NCI-H1092 treated with DMSO at 0.1 percent for 48 hours (cell line): ENCODE measurements around the gene MAGI2.

Source experiments
- DNase-seq: peaks from one replicate; lab custom pipeline; 2025; lab: John Stamatoyannopoulos, UW

The MAGI2 gene

DNA sequence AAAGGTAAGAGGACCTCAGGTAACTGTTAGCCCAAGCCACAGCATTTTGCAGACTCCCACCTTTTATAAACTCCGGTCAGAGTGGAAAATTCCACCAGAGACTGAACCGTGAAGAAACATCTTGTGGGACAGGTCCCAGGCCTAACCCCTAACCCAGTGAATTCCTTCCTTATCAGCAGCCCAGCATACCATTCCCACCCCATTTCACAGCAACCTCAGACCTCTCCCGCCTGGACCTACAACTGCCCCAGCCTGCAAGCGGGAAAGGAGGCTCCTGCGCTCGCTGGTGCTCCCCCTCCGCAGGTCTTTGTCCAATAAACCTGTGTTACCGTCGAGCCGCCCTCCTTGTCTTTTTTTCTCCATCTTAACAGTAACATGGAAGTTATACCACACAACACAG is 736.6 kb downstream of the MAGI2 start:
- no peak for DNase-seq

DNA sequence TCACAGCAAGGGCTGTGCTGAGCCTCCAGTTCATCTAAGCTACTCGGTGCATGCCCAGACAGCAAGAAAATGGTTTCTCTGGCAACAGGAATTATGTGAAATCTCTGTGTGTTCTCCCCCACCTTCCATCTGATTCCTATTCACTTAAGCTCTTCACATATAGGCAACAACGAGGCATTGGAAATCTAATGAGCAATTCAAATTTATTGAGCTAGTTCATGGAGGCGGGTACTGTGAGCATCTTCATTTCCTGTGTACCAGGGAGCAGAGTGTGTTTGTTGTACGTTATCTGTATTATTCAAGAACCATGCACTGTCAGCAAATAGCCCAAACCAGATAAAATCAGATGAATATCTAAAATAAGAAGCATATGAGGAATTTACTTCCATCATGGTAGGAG is 739.1 kb downstream of the MAGI2 start:
- no peak for DNase-seq

DNA sequence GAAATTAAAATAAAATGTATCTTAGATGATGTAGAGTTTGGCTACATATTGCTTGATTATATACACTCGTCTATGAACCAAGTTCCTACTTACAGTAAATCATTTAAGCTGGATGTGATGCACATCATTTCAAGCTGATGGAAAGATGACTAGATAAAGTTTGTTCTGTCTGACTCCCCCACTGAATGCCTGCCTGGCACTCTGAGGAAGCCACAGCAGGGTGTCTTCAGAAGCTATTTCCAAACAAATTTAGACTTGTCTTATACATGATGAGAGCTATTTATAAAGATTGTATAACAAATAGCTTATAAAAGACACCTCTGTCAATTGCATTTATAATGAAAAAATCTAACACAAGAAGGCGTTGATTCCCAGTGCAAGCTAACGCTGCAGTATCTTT is 741.4 kb downstream of the MAGI2 start:
- DNase-seq, result no peak

DNA sequence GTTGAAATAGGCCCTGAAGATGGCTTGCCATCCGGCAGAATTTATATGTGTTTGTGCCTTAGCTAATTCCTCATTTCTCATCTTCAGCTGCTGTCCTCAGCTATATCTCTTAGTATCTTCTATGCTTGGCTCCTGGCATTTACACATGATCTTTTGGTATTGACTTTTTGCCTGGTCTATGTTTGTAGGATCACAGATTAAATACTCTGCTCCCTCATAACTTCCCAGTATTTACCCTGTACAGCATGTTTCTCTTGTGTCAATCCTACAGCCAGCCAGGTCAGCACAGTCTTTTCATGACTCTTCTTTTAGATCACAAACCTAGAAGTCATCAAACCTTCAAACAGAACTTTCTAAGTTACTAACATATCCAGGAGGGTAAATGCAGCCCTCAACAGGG is 743.8 kb downstream of the MAGI2 start:
- no peak for DNase-seq

DNA sequence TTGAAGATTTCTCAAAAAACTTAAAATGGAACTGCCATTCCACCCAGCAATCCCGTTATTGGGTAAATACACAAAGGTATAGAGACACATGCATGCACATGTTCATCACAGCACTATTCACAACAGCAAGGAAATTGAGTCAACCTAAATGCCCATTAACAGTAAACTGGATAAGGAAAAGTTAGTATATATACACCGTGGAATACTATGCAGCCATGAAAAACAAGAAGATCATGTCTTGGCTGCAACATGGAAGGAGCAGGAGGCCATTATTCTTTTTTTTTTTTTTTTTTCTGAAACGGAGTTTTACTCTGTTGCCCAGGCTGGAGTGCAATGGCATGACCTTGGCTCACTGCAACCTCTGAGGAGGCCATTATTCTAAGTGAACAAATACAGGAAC is 749.0 kb downstream of the MAGI2 start:
- DNase-seq, result no peak

DNA sequence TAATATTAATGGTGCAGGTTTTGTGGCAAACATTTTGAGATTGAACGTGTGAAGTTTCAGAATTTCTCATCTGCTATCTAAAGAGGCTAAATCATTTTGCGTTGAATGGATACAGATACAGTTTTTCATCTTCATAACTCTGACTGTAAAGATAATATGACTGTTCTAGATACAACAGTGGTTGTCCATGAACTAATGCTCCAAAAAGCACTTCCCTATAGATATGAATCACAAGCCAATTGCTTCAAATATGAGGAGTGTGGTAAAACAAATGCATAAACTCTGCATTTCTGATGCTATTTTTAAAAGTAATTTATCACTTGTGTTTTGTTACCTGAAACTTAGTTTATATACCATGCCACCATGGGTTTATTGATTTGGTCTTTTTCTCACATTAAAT is 750.1 kb downstream of the MAGI2 start:
- no peak for DNase-seq

DNA sequence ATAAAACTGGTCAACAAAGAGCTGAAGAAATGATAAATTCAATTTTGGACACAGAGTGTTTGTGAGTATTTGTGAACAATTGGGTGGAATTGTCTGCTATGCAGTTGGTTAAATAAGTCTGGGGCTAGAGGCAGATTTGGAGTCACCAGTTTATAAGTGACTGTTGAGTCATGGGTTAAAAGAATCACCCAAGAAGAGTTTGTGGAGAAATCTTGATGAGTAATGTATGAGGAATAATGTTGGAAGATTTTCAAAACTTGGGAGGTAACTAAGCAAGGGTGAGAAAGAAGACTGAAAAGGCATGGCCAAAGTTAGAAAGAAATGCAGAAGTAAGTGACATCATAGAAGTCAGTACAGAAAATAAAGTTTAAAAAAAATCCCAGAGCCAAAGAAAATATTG is 750.7 kb downstream of the MAGI2 start:
- no peak for DNase-seq

DNA sequence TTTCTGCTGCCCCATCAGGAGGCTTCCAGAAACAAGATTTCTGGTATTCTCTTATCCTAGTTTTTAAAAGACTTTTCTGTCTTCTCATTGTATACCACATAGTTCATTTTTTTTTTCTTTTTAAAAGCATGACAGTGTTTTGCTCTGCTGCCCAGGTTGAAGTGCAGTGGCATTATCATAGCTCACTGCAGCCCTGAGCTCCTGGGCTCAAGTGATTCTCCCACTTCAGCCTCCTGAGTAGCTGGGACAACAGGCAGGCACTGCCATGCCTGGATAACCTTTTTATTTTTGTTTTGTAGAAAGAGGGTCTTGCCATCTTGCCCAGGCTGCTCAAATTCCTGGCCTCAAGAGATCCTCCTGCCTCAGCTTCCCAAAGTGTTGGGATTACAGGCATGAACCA is 757.6 kb downstream of the MAGI2 start:
- DNase-seq, result no peak

DNA sequence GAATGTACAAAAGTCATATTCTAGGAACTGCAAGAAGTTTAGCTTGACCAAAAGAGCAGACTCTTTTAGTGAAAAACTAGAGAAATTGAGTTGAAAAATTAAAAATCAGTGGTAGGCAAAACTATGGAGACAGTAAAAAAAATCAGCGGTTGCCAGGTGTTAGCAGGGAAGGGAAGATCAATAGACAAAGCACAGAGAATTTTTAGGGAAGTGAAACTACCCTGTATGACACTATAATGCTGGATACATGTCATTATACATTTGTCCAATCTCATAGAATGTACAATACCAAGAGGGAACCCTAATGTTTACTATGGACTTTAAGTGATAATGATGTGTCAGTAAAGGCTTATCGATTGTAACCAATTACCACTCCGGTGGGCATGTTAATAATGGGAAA is 761.9 kb downstream of the MAGI2 start:
- no peak for DNase-seq

DNA sequence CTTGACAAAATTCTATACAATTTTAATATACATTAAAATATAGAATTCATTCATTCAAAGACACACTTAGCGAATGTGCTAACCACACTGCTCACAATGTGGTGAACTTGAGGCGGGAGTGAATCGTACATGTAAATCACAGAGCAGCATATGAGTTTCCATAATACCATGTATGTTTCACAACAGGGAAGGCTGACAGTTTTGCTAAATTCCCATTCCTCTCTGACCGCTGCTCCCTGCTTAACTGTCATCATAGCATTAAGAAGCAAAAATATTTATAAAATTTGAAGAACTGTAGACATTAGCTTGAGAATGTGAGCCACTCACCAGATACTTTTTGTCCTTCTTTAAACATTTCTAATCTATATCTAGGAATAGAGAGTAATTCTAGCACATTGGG is 763.3 kb downstream of the MAGI2 start:
- no peak for DNase-seq

DNA sequence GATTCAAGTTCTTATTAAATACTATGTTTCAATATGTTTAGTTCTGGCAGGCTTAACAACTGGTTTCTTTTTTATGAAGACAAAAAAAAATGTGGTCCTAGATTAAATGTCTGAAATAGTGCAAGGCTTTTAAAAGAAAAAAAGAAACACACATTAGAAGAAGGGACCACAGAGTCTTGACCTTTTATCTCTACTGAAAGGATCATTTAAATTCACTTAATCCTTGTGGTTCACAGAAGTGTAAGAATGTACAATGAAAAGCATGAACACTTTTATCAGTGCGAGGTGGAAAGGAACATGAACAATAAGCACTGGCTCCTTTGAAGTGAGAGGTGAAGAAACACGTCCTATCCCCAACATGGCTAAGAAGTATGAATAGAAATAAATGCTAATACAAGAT is 765.1 kb downstream of the MAGI2 start:
- DNase-seq, result no peak

DNA sequence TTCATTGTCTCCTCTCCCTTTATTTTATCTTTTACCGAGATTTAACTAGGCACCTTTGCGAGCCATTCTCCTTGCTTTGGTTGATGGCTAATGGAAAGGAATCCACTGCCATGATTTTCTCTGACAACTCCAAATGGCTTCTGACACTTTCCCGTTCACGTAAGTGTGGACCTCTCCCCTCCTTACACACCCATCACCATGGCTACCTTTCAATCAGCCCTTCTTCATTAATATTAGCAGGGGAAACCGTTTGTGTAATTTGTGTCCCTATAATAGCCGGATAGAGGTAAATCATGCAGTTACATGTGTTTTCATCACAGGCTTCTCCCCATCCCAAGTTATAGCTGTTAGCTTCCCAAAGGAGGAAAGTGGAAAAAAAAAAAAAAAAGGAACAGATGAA is 767.3 kb downstream of the MAGI2 start:
- DNase-seq, result no peak

DNA sequence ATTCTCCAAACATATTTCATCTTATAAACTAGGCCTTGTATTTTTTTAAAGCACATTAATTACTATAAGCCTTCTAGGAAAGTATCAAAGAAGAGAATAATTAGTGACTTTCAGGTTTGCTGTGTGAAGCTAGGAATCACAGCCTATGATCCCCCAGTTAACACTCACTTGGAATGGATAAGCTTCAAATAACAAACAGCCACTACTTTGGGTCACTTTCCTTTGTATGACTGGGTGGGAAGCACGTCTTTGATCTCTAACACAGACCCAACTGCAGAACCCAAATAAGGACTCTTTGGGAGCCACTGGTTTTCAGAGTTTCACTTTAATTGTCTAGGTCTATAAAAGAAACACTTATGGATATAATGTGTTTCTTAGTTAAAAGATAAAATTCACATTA is 769.3 kb downstream of the MAGI2 start:
- no peak for DNase-seq

DNA sequence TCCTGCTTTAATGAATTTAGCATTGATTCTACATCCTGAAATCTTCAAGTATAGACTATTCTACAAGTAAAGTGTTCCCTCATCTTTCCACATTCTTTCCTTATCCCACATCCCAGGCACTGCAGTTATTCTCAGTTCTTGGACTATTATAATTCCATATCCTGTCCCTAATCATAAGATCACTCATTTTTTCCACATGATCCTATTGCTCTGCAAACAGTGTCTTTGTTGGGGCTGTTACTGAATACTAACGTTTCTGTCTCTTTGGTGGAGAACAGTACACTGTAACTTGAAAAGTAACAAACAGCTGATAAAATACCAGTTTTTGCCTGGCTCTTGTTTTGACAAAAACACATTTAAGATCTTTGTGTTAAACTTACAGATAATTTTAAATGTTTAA is 769.9 kb downstream of the MAGI2 start:
- no peak for DNase-seq

DNA sequence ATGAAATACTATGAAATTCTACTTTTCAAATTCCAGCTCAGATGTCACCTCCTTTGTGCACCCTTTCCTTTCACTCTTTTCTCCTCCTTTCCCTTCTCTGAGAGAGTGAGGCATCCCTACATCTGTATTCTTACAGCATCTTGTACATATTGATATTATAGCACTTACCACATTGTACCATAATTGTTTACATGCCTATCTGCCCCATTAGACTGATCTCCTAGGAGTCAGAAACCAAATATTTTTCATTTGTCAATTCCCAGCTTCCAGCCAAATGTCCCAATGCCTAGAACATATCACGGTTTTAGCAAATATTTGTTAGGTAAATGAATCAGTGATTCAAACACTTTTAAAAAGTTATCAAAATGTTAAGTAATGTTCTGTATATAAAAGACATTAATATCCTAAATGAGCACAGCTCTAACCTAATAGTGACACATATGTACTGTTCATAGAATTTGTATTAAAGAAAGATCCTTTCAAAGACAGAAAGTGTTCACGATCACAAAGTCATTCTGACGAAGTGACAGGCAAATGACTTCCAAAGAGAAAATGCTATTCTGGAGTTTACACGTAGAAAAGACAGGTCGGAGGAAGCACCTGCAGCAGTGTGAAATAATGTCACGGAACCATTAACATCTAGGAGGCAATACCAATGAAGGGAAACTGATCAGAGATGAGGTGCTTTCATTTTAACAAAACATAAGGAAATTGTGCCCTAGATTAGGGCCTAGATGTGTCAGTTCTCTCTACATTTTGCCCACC is 774.2 kb downstream of the MAGI2 start:
- DNase-seq, result no peak

DNA sequence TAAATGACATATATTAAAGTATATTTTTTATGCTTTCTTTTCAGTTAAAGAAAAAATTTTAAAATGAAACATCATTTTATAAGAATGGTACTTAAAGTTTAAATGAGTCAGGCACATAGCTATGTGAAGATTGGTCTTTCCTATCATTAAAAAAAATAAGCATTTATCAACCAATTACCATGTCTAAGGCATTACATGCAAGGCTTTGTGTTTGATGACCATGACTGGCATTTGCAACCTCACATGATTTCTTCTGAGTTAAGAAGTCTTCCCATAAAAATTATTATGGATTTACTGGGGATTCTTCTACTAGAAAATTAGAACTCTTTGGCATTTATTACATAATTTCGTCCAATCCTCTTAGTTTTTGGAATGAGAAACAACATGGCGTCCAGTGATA is 776.1 kb downstream of the MAGI2 start:
- DNase-seq, result no peak

DNA sequence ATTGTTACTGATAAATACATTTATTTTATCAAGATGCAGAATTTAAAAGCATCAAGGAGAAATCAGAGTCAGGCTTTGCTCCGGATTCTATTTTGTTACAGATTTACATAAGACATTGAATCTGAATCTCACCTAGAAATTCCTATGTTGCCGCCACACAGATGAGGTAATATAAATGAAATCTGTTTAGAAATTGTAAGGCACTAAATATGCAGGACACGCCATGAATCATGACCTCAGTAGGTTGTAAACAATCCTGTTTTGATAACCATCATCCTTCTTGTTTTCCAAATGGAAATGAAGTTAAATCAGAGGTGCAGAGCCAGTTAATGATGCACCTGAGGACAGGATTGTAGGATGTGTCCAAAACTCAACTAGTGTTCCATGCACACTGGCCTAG is 778.0 kb downstream of the MAGI2 start:
- DNase-seq, result no peak

DNA sequence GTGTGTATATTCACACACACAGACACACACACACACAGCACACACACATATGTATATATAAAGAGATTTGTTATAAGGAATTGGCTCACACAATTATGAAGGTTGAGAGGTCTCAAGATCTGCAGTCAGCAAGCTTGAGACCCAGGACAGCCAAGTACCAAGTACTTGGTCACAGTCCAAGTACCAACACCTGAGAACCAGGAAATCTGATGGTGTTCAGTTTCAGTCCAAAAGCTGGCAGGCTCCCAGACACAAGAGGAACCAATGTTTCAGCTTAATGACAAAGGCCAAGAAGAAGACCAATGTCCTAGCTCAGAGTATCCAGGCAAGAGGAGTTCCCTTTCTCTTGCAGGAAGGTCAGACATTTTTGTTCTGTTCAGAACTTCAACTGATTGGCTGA is 780.2 kb downstream of the MAGI2 start:
- DNase-seq, result no peak

DNA sequence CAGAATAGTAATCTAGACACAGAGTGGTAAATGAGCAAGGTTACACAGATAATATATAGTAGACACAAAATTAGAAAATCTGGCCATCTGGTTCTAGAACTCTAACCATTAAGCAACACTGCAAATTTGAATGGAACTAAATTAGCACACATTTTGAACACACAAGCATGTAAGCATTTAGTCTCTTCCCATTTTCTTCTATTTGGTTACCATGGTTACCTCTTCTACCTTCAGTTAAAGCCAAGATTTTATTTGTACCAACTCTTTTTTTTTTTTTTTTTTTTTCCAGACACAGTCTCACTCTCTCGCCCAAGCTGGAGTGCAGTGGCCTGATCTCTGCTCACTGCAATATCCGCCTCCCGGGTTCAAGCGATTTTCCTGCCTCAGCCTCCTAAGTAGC is 790.5 kb downstream of the MAGI2 start:
- no peak for DNase-seq

DNA sequence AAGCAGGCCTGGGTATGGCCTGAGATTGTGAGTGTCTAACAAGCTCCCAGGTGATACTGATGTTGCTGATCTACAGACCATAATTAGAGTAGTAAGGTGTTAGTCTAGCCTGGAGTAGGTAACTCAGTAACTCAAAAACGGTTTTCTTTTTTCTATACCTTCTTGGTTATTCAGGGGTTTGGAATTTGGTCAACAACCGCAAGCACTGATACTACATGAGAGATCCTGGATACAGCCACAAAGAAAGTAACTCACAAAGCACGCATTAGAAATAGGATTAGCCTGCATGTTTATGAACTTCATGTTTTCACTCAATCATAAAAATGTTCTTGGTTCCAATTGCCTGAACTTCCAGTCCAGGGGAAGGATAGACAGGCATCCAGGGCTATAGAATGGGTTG is 803.5 kb downstream of the MAGI2 start:
- DNase-seq, result no peak

DNA sequence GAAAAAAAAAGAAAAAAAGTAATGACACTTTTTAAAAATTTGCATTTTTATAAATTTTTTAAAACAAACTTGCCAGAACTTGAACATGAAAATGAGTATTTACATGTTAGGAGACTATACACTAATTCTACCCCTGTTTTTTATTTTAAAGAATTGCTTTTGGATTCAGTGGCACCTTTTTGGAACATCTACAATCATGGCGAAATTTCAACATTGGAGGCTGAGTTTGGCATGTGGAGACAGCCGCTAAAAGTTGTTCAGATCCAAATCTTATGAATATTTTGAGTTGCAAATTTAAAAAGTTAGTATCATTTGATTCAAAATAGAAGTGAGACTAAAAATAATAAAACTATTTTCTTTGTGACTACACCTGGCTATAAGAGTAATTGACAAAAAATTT is 804.2 kb downstream of the MAGI2 start:
- DNase-seq, result no peak

DNA sequence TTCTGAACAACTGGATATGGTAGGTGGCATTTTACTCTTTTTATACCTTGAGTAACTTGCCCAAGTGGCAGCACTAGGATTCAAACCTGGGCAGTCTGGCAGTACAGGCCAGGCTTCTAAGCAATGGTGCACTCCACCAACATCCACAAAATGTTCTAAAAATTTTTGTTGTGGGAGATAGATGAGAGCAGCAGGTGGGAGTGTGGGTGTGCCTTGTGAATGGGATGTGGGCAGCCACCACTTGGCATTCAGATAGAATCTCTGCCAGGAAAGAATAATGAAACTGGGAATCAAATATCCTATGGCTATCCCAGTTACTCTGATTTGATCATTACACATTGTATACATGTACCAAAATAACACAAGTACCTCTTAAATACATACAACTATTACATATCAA is 810.7 kb downstream of the MAGI2 start:
- DNase-seq, result no peak

DNA sequence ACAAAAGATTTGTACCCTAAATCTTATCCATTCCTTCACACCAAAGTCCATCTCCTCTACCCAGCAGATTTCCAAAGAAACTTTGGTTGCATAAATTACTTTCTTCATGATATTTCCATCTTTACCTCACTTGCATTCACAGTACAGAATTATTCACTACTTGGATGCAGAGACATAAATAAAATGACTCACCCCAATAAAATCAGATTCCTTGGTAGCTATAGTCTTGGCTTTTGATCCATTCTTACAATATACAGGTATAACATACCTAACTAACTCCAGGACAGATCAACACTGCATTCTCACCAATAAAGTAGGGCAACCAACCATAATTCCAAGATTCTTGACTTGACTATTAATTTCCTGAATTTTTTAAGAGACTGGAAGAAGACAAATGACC is 815.1 kb downstream of the MAGI2 start:
- DNase-seq, result no peak

DNA sequence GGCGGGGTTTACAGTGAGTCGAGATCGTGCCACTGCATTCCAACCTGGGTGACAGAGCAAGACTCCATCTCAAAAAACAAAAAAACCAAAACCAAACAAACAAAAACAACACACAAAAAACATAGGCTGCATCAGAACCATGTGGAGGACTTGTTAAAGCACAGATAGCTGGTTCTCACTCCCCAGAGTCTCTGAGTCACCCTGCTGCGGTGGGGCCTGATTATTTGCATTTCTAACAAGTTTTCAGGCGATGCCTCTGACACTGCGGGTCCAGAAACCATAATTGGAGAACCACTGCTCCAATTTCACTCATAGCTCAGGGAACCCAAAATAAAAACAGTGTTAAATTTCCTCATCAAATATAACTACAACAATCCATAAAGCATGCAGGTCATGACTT is 816.7 kb downstream of the MAGI2 start:
- DNase-seq, result no peak
